GM23338 (cell line): ENCODE results near the gene ATP10A. TPM values are rescaled to one million over a fixed set of nuclear protein-coding genes. Genes with fewer than 3 reads are reported as not detected.

ENCODE experiments used
- ATAC-seq: fragments of 200-7000 bp; cut with Tn5 transposase; 3 replicates; pipeline ENCODE4 v1.9.1; 2020
- DNase-seq: peaks from one replicate; pipeline ENCODE4 v3.0.0-alpha.2; 2015; ENCODE audit warnings: low spot score
- H2AFZ ChIP-seq: fragments of 200-600 bp; sonication (generic); 2 replicates; pipeline ENCODE4 v1.8.0; 2016; ENCODE audit warnings: antibody characterized with exemption, mild to moderate bottlenecking, moderate library complexity
- H3F3A ChIP-seq: fragments of 200-600 bp; sonication (generic); replicated peaks from 2 replicates; pipeline ENCODE4 v1.8.0; 2017; ENCODE audit warnings: antibody characterized with exemption, mixed run types, low read depth
- H3K27ac ChIP-seq: fragments of 200-600 bp; sonication (generic); 2 replicates; pipeline ENCODE4 v1.6.1; 2016; ENCODE audit warnings: low read depth
- H3K27me3 ChIP-seq: fragments of 200-600 bp; sonication (generic); 2 replicates; pipeline ENCODE4 v1.8.0; 2016; ENCODE audit warnings: mild to moderate bottlenecking, mixed run types, moderate library complexity; ENCODE audit not compliant: insufficient read depth
- H3K36me3 ChIP-seq: fragments of 200-600 bp; sonication (generic); 2 replicates; pipeline ENCODE4 v1.8.0; 2016; ENCODE audit warnings: mild to moderate bottlenecking; ENCODE audit not compliant: insufficient read depth
- H3K4me1 ChIP-seq: fragments of 200-600 bp; sonication (generic); 2 replicates; pipeline ENCODE4 v1.8.0; 2016; ENCODE audit warnings: mild to moderate bottlenecking, moderate library complexity; ENCODE audit not compliant: insufficient read depth
- H3K4me2 ChIP-seq: fragments of 200-600 bp; sonication (generic); 2 replicates; pipeline ENCODE4 v1.7.1; 2017; ENCODE audit warnings: mixed run types
- H3K4me3 ChIP-seq: fragments of 200-600 bp; sonication (generic); 2 replicates; pipeline ENCODE4 v1.6.1; 2016; ENCODE audit warnings: mixed run types
- H3K79me2 ChIP-seq: fragments of 200-600 bp; sonication (generic); replicated peaks from 2 replicates; pipeline ENCODE4 v1.8.0; 2017; ENCODE audit warnings: mild to moderate bottlenecking; ENCODE audit not compliant: insufficient read depth
- H3K9me2 ChIP-seq: fragments of 200-600 bp; sonication (generic); 2 replicates; pipeline ENCODE4 v1.8.0; 2017; ENCODE audit not compliant: insufficient read depth
- H4K20me1 ChIP-seq: fragments of 200-600 bp; sonication (generic); replicated peaks from 2 replicates; pipeline ENCODE4 v1.8.0; 2017; ENCODE audit warnings: mild to moderate bottlenecking; ENCODE audit not compliant: insufficient read depth
- H3K27ac Mint-ChIP-seq: 2 replicates; pipeline ENCODE4 v1.8.0; 2020; ENCODE audit warnings: inconsistent platforms, mild to moderate bottlenecking, moderate library complexity, mixed read lengths
- H3K27me3 Mint-ChIP-seq: 3 replicates; pipeline ENCODE4 v1.8.0; 2022; ENCODE audit warnings: low read depth, mild to moderate bottlenecking, moderate library complexity, mixed read lengths, inconsistent platforms; ENCODE audit not compliant: insufficient read depth, poor library complexity
- H3K36me3 Mint-ChIP-seq: 3 replicates; pipeline ENCODE4 v1.8.0; 2021; ENCODE audit warnings: low read depth, mild to moderate bottlenecking, inconsistent platforms, moderate library complexity, mixed read lengths
- H3K4me1 Mint-ChIP-seq: 3 replicates; pipeline ENCODE4 v1.8.0; 2020; ENCODE audit warnings: mild to moderate bottlenecking, inconsistent platforms, mixed read lengths
- H3K4me3 Mint-ChIP-seq: 3 replicates; pipeline ENCODE4 v1.8.0; 2021; ENCODE audit warnings: moderate library complexity, mild to moderate bottlenecking, inconsistent platforms, mixed read lengths
- H3K9me3 Mint-ChIP-seq: 3 replicates; pipeline ENCODE4 v1.8.0; 2020; ENCODE audit warnings: moderate library complexity, mild to moderate bottlenecking, inconsistent platforms, mixed read lengths
- EZH2 ChIP-seq: fragments of 200-600 bp; sonication (generic); IDR thresholded peaks from one replicate; pipeline ENCODE4 v1.8.0; 2017; ENCODE audit warnings: antibody characterized with exemption, mild to moderate bottlenecking, low read depth; ENCODE audit not compliant: unreplicated experiment
- EZH2phosphoT487 ChIP-seq: fragments of 200-600 bp; sonication (generic); IDR thresholded peaks from one replicate; pipeline ENCODE4 v1.8.1; 2018; ENCODE audit warnings: antibody characterized with exemption; ENCODE audit not compliant: unreplicated experiment
- NANOG ChIP-seq: IDR thresholded peaks from 2 replicates; pipeline ENCODE4 v1.6.1; 2016; ENCODE audit warnings: antibody characterized with exemption, borderline replicate concordance
- ZNF114 ChIP-seq: fragments of 250-450 bp; sonication (Bioruptor Pico); IDR thresholded peaks from 2 replicates; pipeline ENCODE4 v1.5.0; 2020; ENCODE audit warnings: mild to moderate bottlenecking, moderate library complexity
- polyA plus RNA-seq: library from polyadenylated mRNA; unstranded; fragments of >200 nt; fragmentation: Nextera tagmentation; extraction: Ambion mirVana; gene quantifications from 2 replicates; pipeline ENCODE4 v1.2.1, GENCODE V29; 2016
- total RNA-seq: library from RNA; depleted of rRNA; stranded (reverse); fragments of >200 nt; shearing (Covaris generic); gene quantifications from 2 replicates; pipeline ENCODE4 v1.2.3, GENCODE V29; 2014
- TF ChIP-seq, protein P1 (sequence below), 2 experiments: fragments of 200-600 bp in 1 of 2; sonication (generic) in 1 of 2; conservative IDR thresholded peaks; 2 replicates each; pipeline versions ENCODE4 v1.5.1 to v1.6.1; 2016 to 2017; ENCODE audit warnings: antibody characterized with exemption in 2 of 2, low read depth in 2 of 2, mild to moderate bottlenecking in 2 of 2, moderate library complexity in 1 of 2
- TF ChIP-seq, protein P2 (sequence below): IDR thresholded peaks from 2 replicates; pipeline ENCODE4 v1.6.1; 2016; ENCODE audit warnings: antibody characterized with exemption
- TF ChIP-seq, protein P3 (sequence below): IDR thresholded peaks from one replicate; pipeline ENCODE4 v1.6.1; 2018; ENCODE audit warnings: antibody characterized with exemption; ENCODE audit not compliant: unreplicated experiment

ATP10A gene
- total and polyA plus RNA-seq, 2 experiments from 2014 or later, result 0.36 to 5.6 TPM

DNA sequence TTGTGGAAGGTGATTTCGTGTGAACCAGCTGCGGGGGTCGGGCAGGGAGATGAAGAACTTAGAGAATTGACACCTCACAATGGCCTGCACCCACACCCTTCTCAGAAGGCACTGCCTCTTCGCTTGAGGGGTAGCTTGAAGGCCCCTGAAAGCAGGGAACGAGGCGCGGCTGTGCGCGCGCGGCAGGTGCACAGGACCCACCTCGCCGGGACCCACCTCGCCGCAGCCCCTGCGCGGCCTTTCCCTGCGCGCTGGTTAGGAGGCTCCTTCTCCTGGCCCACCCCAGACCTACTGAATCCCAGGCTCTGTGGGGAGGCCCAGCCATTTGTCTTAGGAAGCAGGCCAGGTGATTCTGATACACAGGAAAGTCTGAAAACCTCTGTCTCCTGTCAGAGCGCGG, 46.2 kb upstream of the ATP10A start:
- no peak overlapping the region for H3K27ac ChIP-seq
- no peak overlapping the region for H3K4me3 Mint-ChIP-seq
- no peak overlapping the region for H3K27ac Mint-ChIP-seq
- H3K9me3 Mint-ChIP-seq, result peaks cover 2% of the 10 kb centered on the region; the same call in 1 of the 3 replicates
- H3K4me3 ChIP-seq, result no peak overlapping the region
- H3K9me2 ChIP-seq, result no peaks in the 10 kb centered on the region
- ATAC-seq, result no peak
- no peaks in the 10 kb centered on the region for H3K79me2 ChIP-seq
- no peaks in the 10 kb centered on the region for H3K27me3 ChIP-seq
- DNase-seq, result no peak
- H2AFZ ChIP-seq, result peak overlapping the region; percentile 80
- no peak overlapping the region for H3K4me2 ChIP-seq
- TF ChIP-seq, protein P1, sequence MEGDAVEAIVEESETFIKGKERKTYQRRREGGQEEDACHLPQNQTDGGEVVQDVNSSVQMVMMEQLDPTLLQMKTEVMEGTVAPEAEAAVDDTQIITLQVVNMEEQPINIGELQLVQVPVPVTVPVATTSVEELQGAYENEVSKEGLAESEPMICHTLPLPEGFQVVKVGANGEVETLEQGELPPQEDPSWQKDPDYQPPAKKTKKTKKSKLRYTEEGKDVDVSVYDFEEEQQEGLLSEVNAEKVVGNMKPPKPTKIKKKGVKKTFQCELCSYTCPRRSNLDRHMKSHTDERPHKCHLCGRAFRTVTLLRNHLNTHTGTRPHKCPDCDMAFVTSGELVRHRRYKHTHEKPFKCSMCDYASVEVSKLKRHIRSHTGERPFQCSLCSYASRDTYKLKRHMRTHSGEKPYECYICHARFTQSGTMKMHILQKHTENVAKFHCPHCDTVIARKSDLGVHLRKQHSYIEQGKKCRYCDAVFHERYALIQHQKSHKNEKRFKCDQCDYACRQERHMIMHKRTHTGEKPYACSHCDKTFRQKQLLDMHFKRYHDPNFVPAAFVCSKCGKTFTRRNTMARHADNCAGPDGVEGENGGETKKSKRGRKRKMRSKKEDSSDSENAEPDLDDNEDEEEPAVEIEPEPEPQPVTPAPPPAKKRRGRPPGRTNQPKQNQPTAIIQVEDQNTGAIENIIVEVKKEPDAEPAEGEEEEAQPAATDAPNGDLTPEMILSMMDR (conservative IDR thresholded peaks at IDR 0.05; ENCODE audit: low read depth in 2 of 2), result no peak
- no peaks in the 10 kb centered on the region for H3K4me1 ChIP-seq
- H3K27me3 Mint-ChIP-seq, result no peaks in the 10 kb centered on the region
- H3K36me3 Mint-ChIP-seq, result no peaks in the 10 kb centered on the region
- H3K36me3 ChIP-seq, result no peaks in the 10 kb centered on the region
- peaks cover 4% of the 10 kb centered on the region; the same call in 2 of the 3 replicates for H3K4me1 Mint-ChIP-seq
- H4K20me1 ChIP-seq, result no peaks in the 10 kb centered on the region
- no peaks in the 10 kb centered on the region for H3F3A ChIP-seq

DNA sequence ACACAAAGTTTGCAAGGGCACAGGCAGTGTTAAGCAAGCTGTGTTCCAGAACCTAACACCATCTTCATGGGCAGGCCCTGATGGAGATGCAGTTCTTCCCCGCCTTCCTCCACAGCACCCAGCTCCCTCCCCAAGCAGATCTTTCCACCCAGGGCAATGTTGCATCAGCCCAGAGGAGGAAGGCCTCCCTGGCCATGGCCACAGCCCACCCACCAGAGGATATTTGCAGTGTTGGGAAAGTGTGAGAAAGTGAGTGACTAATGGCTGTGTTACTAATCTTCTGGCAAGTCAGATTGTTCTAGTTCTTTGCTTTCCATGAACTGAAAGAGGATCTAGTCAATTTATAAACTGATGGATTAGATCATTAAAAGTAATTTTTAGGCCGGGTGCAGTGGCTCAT, 42.0 kb upstream of the ATP10A start:
- TF ChIP-seq, protein P2, sequence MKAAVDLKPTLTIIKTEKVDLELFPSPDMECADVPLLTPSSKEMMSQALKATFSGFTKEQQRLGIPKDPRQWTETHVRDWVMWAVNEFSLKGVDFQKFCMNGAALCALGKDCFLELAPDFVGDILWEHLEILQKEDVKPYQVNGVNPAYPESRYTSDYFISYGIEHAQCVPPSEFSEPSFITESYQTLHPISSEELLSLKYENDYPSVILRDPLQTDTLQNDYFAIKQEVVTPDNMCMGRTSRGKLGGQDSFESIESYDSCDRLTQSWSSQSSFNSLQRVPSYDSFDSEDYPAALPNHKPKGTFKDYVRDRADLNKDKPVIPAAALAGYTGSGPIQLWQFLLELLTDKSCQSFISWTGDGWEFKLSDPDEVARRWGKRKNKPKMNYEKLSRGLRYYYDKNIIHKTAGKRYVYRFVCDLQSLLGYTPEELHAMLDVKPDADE, result no peak
- TF ChIP-seq EZH2phosphoT487 (no peak), NANOG (no peak)
- H3K27ac Mint-ChIP-seq, result no peak overlapping the region
- Histone ChIP-seq H3K36me3 (no peaks in the 10 kb centered on the region), H3F3A (no peaks in the 10 kb centered on the region), H3K27me3 (no peaks in the 10 kb centered on the region), H3K27ac (no peak overlapping the region), H3K4me3 (no peak overlapping the region), H3K4me2 (no peak overlapping the region), H2AFZ (peak overlapping the region; percentile 69; the same call in 1 of the 2 replicates), H3K79me2 (no peaks in the 10 kb centered on the region), H4K20me1 (no peaks in the 10 kb centered on the region), H3K4me1 (no peaks in the 10 kb centered on the region), H3K9me2 (no peaks in the 10 kb centered on the region)
- peaks cover 8% of the 10 kb centered on the region for H3K4me1 Mint-ChIP-seq
- ATAC-seq (no peak), DNase-seq (no peak)
- H3K36me3 Mint-ChIP-seq, result no peaks in the 10 kb centered on the region
- no peaks in the 10 kb centered on the region for H3K9me3 Mint-ChIP-seq
- H3K27me3 Mint-ChIP-seq, result no peaks in the 10 kb centered on the region
- no peak overlapping the region for H3K4me3 Mint-ChIP-seq

DNA sequence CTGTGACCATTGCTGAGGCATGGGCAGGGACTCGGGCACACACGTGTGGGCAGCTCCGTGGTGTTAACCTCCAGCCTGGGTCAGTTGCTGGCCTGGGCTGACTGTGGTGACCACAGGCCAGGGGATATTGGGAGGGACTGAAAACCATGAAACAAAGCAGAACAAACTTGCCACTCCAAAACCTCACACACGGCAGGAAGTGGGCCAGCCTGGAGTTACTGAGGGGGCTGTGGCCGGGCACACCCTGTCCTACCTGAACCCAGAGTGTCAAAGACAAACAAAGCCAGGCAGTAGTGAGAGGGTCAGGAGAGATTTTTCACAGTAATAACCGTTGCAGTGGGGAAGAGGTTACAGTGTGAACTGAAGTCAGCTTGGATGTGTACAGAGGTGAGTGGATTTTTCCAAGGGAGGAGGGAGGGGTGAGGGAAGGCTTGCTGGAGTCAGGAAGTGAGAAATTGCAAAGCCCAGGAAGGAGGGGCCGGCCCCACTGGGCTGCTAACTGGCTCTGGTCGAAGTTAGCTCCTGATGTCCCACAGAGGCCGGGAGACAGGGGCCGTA, 40.0 kb upstream of the ATP10A start:
- no peak overlapping the region for H3K4me3 ChIP-seq

More for the DNA sequence above, 40.0 kb upstream of the ATP10A start:
- TF ChIP-seq NANOG (no peak), EZH2 (no peak), ZNF114 (CRISPR knock-in tag) (no peak)
- TF ChIP-seq, protein P1 (conservative IDR thresholded peaks at IDR 0.05; ENCODE audit: low read depth in 2 of 2), result no peak
- TF ChIP-seq, protein P3, sequence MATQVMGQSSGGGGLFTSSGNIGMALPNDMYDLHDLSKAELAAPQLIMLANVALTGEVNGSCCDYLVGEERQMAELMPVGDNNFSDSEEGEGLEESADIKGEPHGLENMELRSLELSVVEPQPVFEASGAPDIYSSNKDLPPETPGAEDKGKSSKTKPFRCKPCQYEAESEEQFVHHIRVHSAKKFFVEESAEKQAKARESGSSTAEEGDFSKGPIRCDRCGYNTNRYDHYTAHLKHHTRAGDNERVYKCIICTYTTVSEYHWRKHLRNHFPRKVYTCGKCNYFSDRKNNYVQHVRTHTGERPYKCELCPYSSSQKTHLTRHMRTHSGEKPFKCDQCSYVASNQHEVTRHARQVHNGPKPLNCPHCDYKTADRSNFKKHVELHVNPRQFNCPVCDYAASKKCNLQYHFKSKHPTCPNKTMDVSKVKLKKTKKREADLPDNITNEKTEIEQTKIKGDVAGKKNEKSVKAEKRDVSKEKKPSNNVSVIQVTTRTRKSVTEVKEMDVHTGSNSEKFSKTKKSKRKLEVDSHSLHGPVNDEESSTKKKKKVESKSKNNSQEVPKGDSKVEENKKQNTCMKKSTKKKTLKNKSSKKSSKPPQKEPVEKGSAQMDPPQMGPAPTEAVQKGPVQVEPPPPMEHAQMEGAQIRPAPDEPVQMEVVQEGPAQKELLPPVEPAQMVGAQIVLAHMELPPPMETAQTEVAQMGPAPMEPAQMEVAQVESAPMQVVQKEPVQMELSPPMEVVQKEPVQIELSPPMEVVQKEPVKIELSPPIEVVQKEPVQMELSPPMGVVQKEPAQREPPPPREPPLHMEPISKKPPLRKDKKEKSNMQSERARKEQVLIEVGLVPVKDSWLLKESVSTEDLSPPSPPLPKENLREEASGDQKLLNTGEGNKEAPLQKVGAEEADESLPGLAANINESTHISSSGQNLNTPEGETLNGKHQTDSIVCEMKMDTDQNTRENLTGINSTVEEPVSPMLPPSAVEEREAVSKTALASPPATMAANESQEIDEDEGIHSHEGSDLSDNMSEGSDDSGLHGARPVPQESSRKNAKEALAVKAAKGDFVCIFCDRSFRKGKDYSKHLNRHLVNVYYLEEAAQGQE, result no peak
- TF ChIP-seq, protein P2, result no peak
- Histone ChIP-seq H3K36me3 (no peaks in the 10 kb centered on the region), H3K4me1 (no peaks in the 10 kb centered on the region), H3K4me2 (no peak overlapping the region), H3F3A (no peaks in the 10 kb centered on the region), H2AFZ (peak overlapping the region; percentile 56; the same call in 1 of the 2 replicates), H3K27ac (no peak overlapping the region), H3K79me2 (no peaks in the 10 kb centered on the region), H3K27me3 (no peaks in the 10 kb centered on the region), H3K9me2 (no peaks in the 10 kb centered on the region), H4K20me1 (no peaks in the 10 kb centered on the region)
- no peak for DNase-seq
- Mint-ChIP-seq H3K4me1 (peaks cover 8% of the 10 kb centered on the region), H3K9me3 (no peaks in the 10 kb centered on the region), H3K4me3 (no peak overlapping the region), H3K27me3 (no peaks in the 10 kb centered on the region), H3K36me3 (no peaks in the 10 kb centered on the region), H3K27ac (no peak overlapping the region)
- ATAC-seq, result no peak
